Measurements from ENCODE around the gene TTC13.
A peak's percentile ranks its signal among the peaks of the same experiment; 100 is the strongest.

Gene TTC13

DNA sequence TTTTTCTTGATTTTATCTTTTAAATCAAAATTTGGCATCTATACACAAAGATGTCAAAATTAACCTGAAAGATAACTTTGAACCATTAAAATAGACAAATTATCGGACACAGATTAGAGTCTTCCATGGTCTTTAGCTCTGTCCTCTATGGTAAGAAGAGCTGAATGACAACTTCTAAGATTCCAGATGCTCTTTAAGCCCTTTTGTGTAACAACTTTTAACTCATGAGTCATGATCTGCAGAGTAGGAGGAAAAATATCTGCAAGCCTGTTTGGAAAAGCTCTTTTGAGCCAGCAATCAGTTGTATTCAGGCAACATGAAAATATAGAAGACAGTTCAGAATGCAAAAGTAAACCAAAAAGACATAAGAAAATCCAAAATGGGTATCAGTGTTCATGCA lies 37.8 kb downstream of the TTC13 start:
- DNase-seq: no peak

DNA sequence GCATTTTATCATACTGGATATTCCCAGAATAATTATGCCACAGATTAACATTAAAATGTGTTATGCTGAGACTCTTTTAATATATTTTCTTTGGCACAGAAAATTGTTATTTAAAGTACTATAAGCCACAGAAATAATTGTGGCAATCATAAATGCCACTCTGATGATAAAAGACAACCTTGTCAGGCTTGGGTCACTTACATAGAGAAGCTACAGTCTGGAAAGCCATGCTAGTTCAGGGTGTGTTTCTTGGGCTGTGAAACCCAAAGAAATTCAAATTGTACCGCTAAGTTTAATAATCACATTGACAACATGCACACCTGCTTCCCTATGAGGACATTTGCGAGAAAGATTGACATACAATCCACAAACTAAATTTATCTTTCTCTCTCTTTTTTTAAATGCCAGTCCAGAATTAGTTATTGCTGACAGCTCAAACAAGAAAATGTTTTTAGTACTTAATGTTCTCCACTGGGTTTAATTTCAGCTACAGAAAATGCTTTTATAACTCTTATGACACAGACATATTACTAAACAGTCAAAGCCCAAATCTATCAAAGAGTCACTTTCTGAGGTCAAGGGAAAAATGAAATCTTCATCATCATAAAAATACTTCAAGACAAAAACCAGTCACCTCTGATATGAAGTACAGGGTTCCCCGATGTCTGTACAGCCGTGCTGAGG lies 38.7 kb downstream of the TTC13 start:
- no peak for DNase-seq

DNA sequence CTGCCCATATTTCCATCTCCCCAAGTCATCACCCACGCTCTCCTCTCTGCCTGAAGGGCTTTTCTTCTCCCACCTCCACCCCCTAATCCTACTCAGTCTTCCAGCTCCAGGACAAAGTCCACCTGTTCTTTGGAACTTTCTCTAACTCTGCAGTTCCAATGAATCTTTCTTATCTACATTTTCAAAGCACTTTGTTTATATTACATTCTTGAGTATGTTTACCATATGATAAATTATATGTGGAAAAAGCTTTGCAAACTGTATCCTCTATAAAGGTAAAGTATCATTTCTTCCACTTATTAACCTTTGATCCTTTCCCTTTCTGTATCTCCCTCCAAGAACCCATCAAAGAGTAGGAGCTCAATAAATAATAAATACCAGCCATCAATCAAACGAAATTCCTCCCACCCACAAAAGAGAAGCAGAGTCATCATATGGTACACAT lies 39.7 kb downstream of the TTC13 start:
- no peak for DNase-seq

DNA sequence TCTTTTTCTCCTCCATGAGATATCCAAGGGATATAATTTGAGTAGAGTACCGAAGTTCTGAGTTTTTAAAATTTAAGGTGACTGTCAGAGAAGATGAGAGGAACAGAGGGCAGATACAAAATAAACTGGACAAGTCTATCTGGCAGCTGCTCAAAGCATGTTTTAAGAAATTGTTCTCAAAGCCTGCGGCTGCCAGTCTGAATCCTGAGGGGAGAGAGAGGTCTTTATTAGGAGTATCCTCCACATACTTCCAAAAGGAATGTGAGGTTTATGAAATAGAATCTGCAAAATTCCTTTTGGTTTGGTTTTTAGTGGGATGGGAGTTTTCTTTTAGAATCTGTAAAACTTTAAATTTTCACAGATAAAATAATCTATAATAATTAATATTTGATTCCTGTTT lies 41.3 kb downstream of the TTC13 start:
- no peak for DNase-seq

DNA sequence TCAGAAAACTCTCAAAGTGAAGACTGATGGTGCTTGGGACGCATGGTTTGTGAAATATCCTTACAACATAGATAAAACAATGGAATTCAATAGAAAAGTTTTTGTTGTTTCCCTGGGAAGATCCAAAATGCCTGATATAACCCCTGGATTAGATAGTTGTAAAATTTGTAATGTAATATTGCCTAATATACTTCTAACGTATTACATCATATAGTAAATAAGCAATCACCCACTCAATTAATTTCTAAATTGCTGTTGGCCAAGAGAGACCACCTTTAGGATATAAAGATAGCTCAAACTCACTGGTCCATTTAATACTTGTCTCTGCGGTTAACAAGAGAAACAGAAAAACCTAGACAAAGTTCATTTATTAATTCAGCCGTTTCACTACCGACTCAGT lies 42.2 kb downstream of the TTC13 start:
- no peak for DNase-seq

DNA sequence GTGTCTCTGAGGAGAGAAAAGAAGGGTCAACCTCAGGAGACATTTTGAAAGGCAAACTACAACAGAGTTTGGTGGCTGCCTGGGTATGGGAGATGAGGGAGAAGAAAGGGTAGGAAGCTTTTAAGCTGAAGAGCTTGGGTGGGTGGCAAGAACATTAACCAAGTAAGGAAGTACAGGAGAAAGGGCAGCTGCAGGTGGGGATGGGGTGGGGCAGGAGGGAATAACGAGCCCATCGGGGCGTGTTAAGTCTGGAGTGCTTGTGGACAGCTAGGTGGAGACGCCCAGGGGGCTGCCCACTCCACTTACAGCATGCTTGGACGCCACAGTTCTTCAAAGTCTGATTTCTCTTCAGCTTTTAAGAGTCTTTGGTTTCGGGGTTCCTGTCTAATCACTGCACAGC lies 42.8 kb downstream of the TTC13 start:
- no peak for DNase-seq

DNA sequence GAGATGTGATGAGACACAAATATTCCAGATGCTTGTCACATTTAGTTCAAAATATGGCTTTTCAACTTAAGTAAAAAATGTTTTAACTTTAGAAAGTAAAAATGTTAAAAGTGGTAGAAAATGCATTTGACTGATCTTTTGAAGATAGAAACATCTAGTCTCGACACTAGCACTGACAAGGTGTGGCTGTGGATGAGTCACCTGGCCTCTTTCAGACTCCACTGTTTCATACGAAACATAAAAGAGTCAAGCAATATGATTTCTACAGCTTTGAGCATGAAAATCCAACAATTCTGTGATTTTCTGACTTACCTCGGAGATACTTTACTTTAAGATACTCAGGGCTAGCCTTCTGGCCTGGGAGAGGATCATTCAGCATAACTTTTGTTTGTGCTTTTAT lies 47.7 kb downstream of the TTC13 start:
- no peak for DNase-seq

DNA sequence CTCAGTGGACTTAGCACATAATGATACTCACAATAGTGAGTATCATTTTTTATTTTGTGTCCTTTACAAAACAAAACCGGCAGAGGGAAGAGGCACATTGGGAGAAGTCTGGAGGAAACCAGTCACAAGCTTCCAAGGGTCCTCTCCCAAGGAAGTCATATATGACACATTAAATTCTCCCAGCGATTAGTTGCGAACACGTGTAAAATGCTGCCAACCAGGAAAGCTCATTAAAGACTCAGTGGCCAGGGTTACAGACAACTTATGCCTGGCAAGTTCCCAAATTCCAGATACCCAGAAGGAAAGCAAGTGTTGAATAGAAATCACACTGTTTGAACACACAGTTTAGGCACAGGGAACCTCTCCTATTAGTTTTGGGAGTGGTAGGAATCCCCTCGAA lies 52.5 kb downstream of the TTC13 start:
- no peak for DNase-seq

DNA sequence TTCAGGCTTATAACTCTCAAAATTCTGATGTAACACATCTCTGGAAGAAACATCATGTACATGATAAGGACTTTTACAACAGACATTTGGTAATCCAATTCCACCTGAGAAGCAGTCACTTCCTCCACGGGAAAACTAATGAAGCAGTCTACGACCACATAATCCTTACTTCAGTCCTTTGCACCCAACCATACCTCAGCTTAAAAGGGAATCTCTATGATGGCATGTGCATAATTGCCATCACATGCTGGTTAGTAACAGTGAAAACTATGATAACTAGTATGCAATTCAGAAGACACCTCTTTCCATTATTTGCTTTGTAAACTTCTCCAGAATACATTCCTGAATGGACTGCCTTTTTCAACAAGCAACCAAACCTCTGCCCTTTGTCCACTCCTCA lies 53.1 kb downstream of the TTC13 start:
- DNase-seq: no peak

DNA sequence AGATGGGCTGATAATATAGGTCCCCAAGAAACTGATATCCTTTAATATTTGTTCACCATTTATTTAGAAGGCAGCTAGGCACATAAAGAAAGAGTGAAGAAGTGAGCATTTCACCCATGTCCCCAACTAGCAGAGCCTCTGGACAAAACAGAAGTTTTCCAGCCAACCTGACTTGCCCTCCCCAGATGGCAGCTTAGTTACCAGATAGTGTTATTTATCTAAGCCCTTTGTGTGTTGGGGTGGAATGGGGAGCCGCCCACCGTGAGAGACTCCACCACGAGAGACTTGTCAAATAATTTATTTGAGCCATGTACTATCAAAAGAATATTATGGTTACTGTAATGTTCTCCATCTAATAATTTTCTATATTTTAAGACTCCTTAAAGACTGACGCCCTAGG lies 55.5 kb downstream of the TTC13 start:
- peak; percentile 59 for DNase-seq

DNA sequence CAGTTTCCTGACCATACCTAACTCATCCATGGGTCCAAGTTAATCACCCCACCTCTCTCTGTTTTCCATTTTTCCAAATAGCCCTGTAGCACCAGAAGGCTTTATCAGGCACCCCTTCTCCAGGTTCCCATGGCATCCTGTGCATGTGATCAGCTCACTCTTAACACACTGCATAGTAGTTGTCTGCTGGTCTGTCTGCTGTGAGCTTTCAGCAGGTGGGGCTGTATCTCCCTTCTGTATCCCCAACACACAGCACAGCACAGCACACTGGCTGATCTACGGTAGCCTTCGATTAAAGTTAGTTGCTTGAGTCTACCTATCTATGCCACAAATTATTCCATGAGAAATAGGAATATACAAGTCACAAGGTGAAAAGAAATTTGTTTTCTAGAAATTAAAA lies 56.0 kb downstream of the TTC13 start:
- DNase-seq: peak; percentile 27

DNA sequence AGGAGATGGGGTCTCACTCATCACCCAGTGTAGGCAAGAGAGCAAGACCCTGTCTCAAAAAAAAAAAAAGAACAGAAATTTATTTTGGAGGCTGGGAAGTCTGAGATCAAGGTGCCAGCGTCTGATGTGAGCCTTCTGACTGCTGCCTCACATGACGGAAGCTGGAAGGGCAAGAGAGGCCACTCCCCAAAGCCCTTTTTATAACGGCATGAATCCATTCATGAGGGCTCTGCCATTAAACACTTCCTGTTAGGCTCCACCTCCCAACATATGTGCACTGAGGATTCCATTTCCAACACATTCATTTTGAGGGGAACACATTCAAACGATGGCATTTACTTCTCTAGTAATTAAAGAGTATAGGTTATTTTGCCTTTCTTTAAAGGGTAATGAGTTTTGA lies 59.5 kb downstream of the TTC13 start:
- no peak for DNase-seq

DNA sequence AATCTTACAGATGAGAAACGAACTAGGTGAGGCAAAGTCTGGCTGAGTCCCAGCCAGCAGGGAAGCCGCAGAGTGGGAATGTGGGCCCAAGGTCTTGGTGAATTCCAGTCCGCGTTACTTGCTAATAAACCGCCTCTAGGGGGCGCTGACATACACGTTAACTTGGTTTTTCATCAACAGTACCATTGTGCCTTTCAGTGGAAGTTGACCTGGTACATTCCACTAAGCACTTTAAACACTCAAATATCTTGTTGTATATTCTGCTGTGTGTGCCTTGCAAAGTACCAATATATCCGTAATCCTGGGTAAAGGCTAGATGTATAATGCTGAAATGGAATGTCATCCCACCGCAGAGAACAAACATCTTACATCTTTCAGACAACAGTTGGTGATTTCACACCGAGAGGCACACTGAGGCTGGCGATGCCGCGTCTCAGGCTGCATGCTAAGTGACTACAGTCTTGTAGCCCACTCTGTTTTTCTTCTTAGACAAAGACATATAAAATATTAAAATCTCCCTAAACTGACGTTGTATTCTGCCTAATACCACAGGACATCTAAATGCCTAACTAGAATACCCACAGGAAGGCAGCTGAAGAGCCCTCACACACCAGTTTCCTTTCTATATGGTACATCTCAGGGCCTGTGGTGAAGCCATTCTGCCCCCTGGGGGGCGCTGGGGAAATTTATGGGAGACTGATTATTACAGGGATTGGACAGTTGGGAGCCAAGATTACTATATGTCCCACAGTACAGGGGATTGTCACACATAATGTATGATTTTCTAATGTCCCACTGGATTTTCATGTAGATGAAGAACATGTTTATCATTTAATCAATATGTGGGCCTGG lies 61.2 kb downstream of the TTC13 start:
- peak; percentile 89 for DNase-seq

DNA sequence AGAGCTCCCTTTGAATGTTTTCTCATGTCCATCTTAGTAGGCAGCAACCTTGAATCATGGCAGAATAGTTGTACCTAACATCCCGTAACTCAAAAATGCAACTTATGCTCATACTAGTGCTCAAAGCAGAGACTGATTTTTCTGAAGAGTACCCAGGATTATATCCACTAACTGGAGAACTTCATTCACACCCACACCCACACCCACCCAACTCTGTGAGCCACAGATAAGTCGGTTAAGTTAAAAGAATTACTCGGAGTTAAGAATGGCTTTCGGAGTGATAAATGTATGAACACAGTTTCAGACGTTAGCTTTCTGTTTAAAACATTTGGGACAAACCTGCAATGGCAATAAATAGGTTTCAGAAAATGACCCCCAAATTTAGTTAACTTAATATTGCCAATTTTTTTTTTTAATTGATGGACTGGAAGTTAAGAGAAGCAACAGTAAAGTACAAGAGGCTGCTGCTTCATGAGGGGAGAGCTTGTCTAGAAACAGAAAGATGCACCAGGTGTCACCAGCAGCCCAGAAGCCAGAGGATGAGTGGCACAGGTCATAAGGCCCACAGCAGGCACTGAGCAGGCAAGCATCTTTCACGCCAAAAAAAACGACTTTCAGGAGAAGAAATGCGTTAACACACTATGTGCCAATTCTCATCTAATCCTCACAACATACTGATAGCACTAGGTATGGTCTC lies 61.9 kb downstream of the TTC13 start:
- peak; percentile 48 for DNase-seq

DNA sequence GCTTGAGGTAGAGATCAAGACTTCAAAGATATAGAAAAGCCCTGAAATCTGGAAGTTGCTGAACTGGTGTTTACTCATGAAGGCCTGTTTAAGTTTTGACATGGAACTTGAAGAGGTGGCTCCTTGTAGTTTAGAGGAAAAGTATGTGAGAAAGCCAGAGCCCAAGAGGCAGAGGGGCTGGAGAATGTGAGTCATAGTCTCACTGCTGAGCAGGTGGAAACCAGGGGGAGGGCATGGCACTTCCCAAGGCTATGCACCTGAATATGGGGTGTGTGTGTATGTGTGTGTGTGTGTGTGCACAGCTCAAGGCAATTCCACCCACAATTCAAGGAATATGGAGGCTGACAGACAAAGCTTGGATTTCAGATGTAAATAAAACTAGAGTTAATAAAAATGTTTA lies 63.6 kb downstream of the TTC13 start:
- no peak for DNase-seq

DNA sequence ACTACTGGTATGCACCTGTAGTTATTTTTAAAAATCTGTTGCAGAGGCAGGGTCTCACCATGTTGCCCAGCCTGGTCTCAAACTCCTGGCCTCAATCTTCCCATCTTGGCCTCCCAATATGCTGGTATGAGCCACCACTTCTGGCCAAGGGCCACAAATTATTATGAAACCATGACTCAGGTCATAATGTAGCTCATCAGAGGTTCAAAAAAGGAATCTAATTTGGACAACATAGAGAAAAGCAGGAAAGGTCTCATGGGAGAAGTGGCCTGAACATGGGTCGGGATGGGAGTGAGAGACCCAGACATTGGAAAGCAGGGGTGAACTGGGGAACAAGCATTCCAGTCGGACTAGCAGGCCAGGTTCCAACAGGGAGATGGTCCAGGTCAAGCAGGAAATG lies 65.2 kb downstream of the TTC13 start:
- DNase-seq: no peak

DNA sequence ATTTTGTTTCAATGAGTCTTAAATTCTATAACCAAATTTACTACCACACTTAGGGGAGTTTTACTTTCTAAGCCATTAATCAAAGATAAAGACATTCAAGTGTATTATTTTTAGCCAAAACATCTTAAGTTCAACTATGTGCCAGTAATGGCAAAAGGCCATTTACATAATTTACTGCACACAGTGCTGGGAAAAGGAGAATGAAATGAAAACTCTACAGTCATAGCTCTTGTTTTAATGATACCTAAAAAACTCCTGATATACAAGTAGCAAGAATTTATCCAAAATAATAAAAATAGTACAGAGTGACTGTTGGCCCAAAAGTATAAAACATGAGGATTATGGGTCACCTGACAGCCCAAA lies 67.9 kb downstream of the TTC13 start:
- no peak for DNase-seq

DNA sequence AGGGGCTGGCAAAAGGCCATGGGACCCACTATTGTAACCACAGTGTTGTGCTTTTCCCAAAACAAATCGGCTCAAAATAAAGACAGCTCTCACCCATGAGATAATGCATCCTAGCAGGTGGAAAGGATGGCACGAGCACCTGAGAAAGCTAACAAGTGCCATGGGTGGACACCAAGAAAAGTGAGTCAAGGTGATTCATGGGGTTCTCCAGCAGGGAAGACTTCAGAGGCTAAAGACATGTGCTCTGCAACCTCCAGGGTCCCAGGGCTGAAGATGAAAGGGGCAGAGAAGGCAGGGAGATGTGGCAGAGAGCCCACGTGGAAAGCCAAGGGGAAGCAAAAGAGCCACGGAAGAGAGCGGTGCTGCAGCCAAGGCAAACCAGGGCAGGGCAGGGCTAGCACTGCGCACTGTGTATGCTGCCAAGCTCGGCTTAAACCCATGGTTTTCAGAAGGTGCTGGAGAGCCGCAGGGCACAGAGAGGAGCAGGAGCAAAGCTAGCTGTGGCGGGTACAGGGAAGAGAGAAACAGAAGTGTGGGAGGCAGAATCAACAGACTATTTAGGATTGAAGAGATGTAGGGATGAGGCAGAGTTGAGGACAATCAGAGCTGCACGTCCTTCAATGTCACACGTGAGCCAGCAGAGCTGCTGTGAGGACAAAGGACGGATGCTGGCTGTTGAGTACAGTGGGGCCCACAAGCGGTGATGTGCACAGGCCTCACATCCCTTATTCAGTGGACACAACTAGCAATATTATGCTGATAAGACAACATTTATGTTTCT lies 68.5 kb downstream of the TTC13 start:
- DNase-seq: no peak

DNA sequence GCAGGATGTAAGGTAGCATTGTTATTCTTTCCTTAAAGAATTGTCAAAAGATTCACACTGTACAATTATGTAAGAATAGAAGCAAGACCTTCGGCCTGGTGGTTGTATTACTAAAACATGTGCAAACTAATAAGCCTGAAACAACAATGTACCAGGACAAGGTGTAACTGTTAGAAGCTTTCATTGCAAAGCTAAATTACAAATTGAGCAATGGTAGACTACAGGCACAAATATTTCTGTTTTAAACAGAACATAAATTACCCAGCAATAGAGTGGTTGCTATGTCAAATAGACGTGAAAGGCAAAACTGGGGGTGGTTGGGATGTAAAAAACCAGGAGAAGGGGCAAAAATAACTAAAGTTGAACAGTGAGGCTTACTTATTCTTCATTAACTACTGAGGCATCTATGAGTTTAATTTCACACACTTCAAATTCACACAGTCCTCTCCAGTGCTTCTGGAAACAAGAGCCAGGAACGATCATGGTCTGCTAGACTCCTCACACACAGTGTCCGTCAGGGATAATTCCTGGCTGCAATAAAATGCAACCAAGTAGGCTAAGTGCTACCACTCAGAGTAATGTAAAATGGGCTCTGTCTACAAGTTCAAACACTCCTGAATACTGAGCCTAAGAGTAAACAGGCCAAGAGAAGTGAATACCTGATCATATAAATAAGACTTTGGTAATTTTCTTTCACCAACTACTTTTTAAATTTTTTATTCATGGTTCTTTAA lies 71.0 kb downstream of the TTC13 start:
- DNase-seq: no peak

DNA sequence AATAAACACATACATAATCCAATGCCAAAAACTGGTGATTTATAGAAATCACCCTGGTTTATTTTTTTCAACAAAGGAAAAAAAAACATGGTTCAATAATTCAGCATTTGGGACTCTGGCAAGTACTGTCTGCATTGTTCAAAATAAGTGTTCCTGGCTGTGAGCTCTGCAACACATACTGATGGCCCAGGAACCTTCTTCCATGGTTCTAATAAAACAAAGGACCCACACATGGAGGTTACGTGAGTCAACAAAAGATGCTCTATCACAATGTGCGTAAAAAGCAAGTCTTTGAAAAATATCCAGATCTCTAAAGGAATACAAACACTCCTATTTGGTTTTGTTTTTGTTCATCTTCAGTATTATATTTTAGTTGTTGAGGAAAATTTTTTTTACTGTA lies 72.4 kb downstream of the TTC13 start:
- no peak for DNase-seq

DNA sequence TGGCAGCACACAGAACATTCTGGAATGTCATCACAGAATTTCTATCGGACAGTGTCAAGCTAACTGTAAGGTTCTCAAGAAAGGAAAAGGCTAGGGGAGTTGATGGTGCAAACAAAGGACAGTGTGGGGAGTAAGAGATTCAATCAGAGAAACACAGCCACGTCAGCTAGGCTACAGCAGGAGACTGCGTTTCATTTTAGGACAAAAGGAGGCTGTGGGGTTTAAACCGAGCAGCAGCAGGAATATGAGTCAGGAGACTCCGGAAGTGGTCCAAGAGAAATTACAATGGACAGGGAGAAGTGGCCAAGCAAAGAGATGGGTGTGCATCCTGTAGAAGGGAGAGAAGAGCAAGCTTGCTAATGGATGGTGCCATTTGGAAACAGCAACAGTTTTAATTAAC lies 72.9 kb downstream of the TTC13 start:
- DNase-seq: no peak

DNA sequence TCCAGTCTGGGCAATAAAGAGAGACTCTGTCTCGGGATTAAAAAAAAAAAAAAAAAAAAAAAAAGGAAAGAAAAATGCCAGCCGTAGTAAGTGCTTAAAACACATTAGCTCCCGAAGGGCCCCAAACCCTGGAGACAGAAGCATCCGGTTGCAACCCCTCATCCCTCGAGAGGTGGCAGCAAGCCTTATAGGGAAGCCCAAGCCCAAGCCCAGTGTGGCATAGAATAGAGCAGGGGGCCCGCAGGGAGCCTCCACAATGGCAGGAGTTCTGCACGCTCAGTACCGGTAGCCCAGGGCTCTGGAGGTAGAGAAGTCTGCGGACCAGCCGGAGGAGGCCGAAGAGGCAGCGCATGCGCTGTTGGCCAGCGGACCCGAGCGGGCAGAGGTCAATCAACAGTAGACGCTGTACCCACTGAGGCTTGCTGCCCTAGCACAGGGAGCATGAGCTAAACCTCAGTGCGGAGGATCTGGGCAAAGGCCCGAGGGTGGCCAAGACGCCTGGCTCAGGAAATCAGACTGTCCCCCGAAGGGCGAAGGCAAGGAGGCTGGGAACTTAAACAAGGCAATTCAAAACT lies 76.2 kb downstream of the TTC13 start:
- no peak for DNase-seq

Data from hematopoietic multipotent progenitor cell treated with erythropoietin and hydrocortisone succinate and interleukin-3 and kit ligand, for 4 days (in vitro differentiated cells).